HUES64 (cell line): ENCODE measurements around the gene ROR2.
"Not testable (repeated sequence)": the region's sequence is repeated elsewhere in the genome, so short reads cannot be mapped to it uniquely, and the experiment has no call there.

Source experiments
- H3K27ac ChIP-seq: 2 replicates; pipeline ENCODE4 v1.7.0; 2013; ENCODE audit warnings: low read depth, low read length, inconsistent platforms
- H3K27me3 ChIP-seq: 2 replicates; pipeline ENCODE4 v1.6.1; 2013; ENCODE audit warnings: mild to moderate bottlenecking, low read length; ENCODE audit not compliant: insufficient read depth
- H3K36me3 ChIP-seq: 2 replicates; pipeline ENCODE4 v1.6.1; 2013; ENCODE audit warnings: mild to moderate bottlenecking, low read length; ENCODE audit not compliant: insufficient read depth
- H3K4me1 ChIP-seq: 2 replicates; pipeline ENCODE4 v1.6.1; 2013; ENCODE audit warnings: mild to moderate bottlenecking, low read length, moderate library complexity; ENCODE audit not compliant: insufficient read depth
- H3K4me3 ChIP-seq: 2 replicates; pipeline ENCODE4 v1.5.1; 2013; ENCODE audit warnings: mild to moderate bottlenecking, low read length, moderate library complexity
- H3K9ac ChIP-seq: 2 replicates; pipeline ENCODE4 v1.6.1; 2013; ENCODE audit warnings: mild to moderate bottlenecking, low read depth, low read length
- H3K9me3 ChIP-seq: 2 replicates; pipeline ENCODE4 v1.6.1; 2013; ENCODE audit warnings: low read depth, low read length; ENCODE audit not compliant: insufficient read depth
- WGBS: fragments of 150-250, 120-280 bp; methylation state at CpG from one replicate; pipeline ENCODE4 v1.1.7; 2013; ENCODE audit warnings: missing lambda C conversion rate; 5-methylcytosine and 5-hydroxymethylcytosine counted together

The ROR2 gene

GRCh38 chr9:91803151-91803940, 146.7 kb downstream of the ROR2 start:
- Histone ChIP-seq H3K9ac (no peak overlapping the region), H3K9me3 (no peaks in the 10 kb centered on the region), H3K4me3 (no peak overlapping the region), H3K27me3 (no peaks in the 10 kb centered on the region), H3K27ac (no peak overlapping the region), H3K36me3 (no peaks in the 10 kb centered on the region), H3K4me1 (no peaks in the 10 kb centered on the region)
- WGBS = 89% methylated on average over 8 of the region's 8 CpGs

GRCh38 chr9:91802391-91802790, 147.6 kb downstream of the ROR2 start:
- H3K9me3 ChIP-seq = no peaks in the 10 kb centered on the region
- 94% methylated on average over 5 of the region's 5 CpGs for WGBS
- no peak overlapping the region for H3K4me3 ChIP-seq
- H3K27ac ChIP-seq = no peak overlapping the region
- no peaks in the 10 kb centered on the region for H3K4me1 ChIP-seq
- no peak overlapping the region for H3K9ac ChIP-seq
- H3K27me3 ChIP-seq = no peaks in the 10 kb centered on the region
- H3K36me3 ChIP-seq = no peaks in the 10 kb centered on the region

GRCh38 chr9:91800473-91801030, 149.5 kb downstream of the ROR2 start:
- H3K4me1 ChIP-seq = no peaks in the 10 kb centered on the region
- H3K27ac ChIP-seq = no peak overlapping the region
- no peak overlapping the region for H3K4me3 ChIP-seq
- no peaks in the 10 kb centered on the region for H3K9me3 ChIP-seq
- no peaks in the 10 kb centered on the region for H3K36me3 ChIP-seq
- WGBS = 92% methylated on average over 12 of the region's 12 CpGs
- H3K27me3 ChIP-seq = no peaks in the 10 kb centered on the region
- H3K9ac ChIP-seq = no peak overlapping the region

- no peaks in the 10 kb centered on the region for H3K27me3 ChIP-seq
- no peaks in the 10 kb centered on the region for H3K4me1 ChIP-seq
- H3K9ac ChIP-seq = no peak overlapping the region
- no peak overlapping the region for H3K27ac ChIP-seq
- no peaks in the 10 kb centered on the region for H3K36me3 ChIP-seq
- 88% methylated on average over 10 of the region's 10 CpGs for WGBS
- H3K9me3 ChIP-seq = no peaks in the 10 kb centered on the region
- H3K4me3 ChIP-seq = no peak overlapping the region
Measured at GRCh38 chr9:91799113-91799744, 150.8 kb downstream of the ROR2 start.

GRCh38 chr9:91798273-91799112, 151.5 kb downstream of the ROR2 start:
- not testable (repeated sequence) for H3K36me3 ChIP-seq, H3K4me3 ChIP-seq, H3K27me3 ChIP-seq, H3K4me1 ChIP-seq, H3K27ac ChIP-seq, H3K9me3 ChIP-seq, H3K9ac ChIP-seq
- 93% methylated on average over 14 of the region's 14 CpGs for WGBS

GRCh38 chr9:91797517-91797916, 152.5 kb downstream of the ROR2 start:
- no CpG with 5 or more reads among the region's 2 CpGs for WGBS
- H3K27ac ChIP-seq, H3K27me3 ChIP-seq, H3K4me1 ChIP-seq, H3K4me3 ChIP-seq, H3K36me3 ChIP-seq, H3K9ac ChIP-seq, H3K9me3 ChIP-seq: not testable (repeated sequence)

GRCh38 chr9:91796516-91796915, 153.5 kb downstream of the ROR2 start:
- H3K27me3 ChIP-seq, H3K9ac ChIP-seq, H3K27ac ChIP-seq, H3K9me3 ChIP-seq, H3K36me3 ChIP-seq, H3K4me1 ChIP-seq, H3K4me3 ChIP-seq: not testable (repeated sequence)
- WGBS = 91% methylated on average over 4 of the region's 4 CpGs

GRCh38 chr9:91795598-91796241, 154.3 kb downstream of the ROR2 start:
- WGBS = 86% methylated on average over 6 of the region's 6 CpGs
- Histone ChIP-seq H3K27ac (no peak overlapping the region), H3K27me3 (no peaks in the 10 kb centered on the region), H3K36me3 (no peaks in the 10 kb centered on the region), H3K4me3 (no peak overlapping the region), H3K9me3 (no peaks in the 10 kb centered on the region), H3K9ac (no peak overlapping the region), H3K4me1 (no peaks in the 10 kb centered on the region)

- not testable (repeated sequence) for H3K4me3 ChIP-seq, H3K4me1 ChIP-seq, H3K27me3 ChIP-seq, H3K9me3 ChIP-seq, H3K9ac ChIP-seq, H3K36me3 ChIP-seq, H3K27ac ChIP-seq
- 92% methylated on average over 2 of the region's 5 CpGs for WGBS
Measured at GRCh38 chr9:91793371-91793770, 156.7 kb downstream of the ROR2 start.

GRCh38 chr9:91790917-91791316, 159.1 kb downstream of the ROR2 start:
- Histone ChIP-seq H3K4me1 (no peaks in the 10 kb centered on the region), H3K4me3 (no peak overlapping the region), H3K36me3 (no peaks in the 10 kb centered on the region), H3K27ac (no peak overlapping the region), H3K9me3 (0 out of 2 replicates have a peak, but pooled peaks cover 3% of the 10 kb centered on the region), H3K9ac (no peak overlapping the region), H3K27me3 (no peaks in the 10 kb centered on the region)
- 88% methylated on average over 3 of the region's 4 CpGs for WGBS
